ENCODE results near the gene TOGARAM2.
"Not testable (repeated sequence)": the region's sequence is repeated elsewhere in the genome, so short reads cannot be mapped to it uniquely, and the experiment has no call there.

The TOGARAM2 gene

DNA sequence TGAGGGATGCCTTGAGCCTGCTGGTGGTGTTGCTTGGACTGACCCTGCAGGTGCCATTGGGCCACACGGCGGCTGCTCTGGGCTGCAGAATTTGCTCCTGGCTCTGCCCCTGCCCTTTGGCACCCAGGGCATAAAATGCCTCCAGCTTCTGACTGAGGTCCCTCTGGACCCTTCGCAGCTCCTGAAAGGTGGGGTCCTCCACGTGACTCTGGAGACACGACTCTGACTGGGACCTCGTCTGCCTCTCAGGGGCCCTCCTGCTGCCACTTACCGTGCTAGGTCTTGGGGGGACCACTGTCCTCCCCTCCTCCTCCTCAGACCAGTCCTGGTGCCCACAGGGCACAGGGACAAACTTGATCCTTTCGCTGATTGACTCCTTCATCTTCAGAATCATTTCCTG, 91.2 kb downstream of the TOGARAM2 start:
- no peak for DNase-seq (ENCODE audit: low read depth in 1 of 2, low spot score in 1 of 2)

- no peak for DNase-seq (ENCODE audit: low read depth in 1 of 2, low spot score in 1 of 2)
Measured at GRCh38 chr2:29072971-29073725, 92.0 kb downstream of the TOGARAM2 start.

DNA sequence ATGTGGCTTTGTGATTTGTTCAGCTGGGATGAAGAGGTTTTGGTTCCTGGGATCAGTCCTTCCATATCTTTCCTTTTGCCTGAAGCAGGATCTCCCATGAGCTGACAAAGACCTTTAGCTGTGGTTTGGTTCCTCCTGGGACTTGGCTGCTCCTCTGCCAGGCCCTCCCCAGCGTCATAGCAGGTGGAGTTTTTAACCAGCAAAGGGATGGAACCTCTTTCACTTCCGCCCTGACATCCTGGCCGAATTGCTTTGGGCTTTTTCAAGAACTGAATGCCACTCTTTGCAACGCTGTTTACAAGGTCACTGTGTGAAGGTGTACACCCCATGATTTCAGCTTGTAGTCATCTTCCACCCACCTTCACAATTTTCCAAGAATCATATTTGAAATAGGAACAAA, 92.8 kb downstream of the TOGARAM2 start:
- DNase-seq (ENCODE audit: low read depth in 1 of 2, low spot score in 1 of 2) = no peak

GRCh38 chr2:29074411-29074810, 93.3 kb downstream of the TOGARAM2 start, which contains the start of gene PCARE:
Gene PCARE, minus strand, starts transcription at chr2:29074523. Its CDS starts 262 bp downstream, at chr2:29074261.
- DNase-seq (ENCODE audit: low read depth in 1 of 2, low spot score in 1 of 2) = no peak

- no peak for DNase-seq (ENCODE audit: low read depth in 1 of 2, low spot score in 1 of 2)
Measured at GRCh38 chr2:29075894-29076705, 95.0 kb downstream of the TOGARAM2 start.

DNA sequence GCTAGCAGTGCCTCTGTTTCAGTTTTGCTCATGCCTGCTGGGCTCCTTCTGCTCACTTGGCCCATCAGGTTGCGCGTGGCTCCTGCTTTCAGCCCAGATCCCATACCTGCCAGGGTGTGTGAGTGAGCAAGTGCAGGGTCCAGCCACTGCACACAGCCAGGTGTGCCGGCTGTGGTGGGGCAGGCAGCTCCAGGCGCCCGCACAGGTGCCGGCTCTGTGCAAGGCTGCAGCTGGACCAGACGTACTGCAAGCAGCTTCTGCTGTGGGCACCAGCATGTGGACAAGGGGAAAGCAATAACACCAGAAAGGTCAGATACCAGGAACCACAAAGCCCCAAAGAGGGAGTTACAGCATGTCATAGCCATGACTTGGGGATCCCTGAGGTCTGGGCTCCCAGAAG, 98.8 kb downstream of the TOGARAM2 start:
- no peak for DNase-seq (ENCODE audit: low read depth in 1 of 2, low spot score in 1 of 2)

DNA sequence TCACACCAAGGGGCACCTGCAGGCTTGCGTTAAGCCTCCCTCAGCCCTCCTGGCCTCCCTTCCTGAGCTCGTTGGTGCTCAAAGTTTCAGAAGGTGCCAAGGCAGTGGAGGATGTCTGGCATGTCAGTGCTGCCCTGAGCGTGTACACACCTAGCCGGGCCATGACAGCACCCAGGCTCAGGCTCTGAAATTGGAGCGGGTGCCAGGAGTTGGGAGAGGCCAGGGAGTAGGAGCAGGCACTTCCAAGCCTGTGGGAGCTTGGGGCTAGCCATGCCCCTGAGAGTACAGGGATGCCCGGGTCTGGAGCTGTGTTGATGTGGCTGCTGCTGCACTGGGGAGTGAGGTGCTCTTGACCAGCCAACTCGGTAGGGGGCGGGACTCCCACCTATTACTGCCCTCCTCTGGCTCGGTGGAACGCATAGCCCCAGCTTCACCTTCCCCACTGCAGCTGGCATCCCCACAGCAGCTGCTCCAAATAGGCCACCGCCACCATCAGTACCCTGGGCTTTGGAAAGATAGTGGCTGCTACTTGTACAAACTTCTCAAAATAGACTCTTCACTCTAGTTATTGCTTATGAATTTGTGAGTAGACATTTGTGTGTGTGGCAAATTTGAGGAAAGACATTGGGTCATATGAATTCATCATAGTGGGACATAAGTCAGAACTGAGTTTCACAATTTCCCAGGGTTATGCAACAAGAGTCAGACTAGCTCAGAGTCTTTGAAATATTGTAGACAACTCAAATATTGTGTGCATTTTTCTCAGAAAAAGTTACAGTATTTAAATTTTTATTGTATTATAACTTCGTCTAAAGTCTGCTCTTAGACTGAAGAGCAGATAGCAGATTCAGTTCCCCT, 100.0 kb downstream of the TOGARAM2 start:
- no peak for DNase-seq (ENCODE audit: low read depth in 1 of 2, low spot score in 1 of 2)

DNA sequence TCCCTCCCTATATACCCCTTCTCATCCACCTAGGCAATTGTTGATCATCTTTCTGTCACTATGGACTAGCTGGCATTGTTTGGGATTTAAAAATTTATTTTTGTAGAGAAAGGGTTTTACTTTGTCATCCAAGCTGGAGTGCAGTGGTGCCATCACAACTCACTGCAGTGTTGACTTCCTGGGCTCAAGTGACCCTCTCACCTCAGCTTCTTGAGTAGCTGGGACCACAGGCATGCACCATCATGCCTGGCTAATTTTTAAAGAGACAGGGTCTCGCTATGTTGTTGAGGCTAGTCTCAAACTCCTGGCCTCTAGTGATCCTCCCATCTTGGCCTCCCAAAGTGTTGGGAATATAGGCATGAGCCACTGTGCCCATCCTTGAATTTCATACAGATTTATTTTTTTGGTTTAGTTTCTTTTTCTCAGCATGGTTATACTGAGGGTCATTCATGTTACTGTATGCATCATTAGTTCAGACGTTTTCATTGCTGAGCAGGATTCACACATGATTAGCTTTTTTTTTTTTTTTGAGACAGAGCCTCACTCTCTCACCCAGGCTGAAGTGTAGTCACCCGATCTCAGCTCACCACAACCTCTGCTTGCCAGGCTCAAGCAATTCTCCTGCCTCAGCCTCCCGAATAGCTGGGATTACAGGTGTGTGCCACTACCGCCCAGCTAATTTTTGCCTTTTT, 101.9 kb downstream of the TOGARAM2 start:
- no peak for DNase-seq (ENCODE audit: low read depth in 1 of 2, low spot score in 1 of 2)

- no peak for DNase-seq (ENCODE audit: low read depth in 1 of 2, low spot score in 1 of 2)
Measured at GRCh38 chr2:29084554-29084953, 103.5 kb downstream of the TOGARAM2 start.

- DNase-seq (ENCODE audit: low read depth in 1 of 2, low spot score in 1 of 2) = not testable (repeated sequence)
Measured at GRCh38 chr2:29090311-29090710, 109.2 kb downstream of the TOGARAM2 start.

GRCh38 chr2:29096969-29097368, 115.9 kb downstream of the TOGARAM2 start:
- no peak for DNase-seq (ENCODE audit: low read depth in 1 of 2, low spot score in 1 of 2)

DNA sequence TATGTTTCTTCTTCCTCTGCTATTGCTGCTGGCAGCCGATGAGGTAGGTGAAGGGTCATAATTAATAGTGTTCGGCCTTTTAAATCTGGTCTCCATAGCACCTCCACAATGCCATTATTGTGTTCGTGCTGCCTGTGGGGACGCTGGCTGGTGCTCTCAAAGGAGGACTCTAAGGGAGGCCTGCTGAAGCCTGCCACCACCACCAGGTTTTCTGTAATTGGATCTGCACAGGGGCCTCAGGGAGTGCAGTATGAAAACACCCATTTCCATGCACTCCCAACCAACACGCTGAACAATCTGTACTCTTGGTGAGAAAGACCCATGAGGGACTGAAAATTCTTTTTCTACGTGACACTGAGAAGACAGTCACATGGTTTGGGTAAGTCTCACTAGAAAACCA, 116.5 kb downstream of the TOGARAM2 start:
- DNase-seq (ENCODE audit: low read depth in 1 of 2, low spot score in 1 of 2) = no peak

- DNase-seq (ENCODE audit: low read depth in 1 of 2, low spot score in 1 of 2) = no peak
Measured at GRCh38 chr2:29100564-29100963, 119.5 kb downstream of the TOGARAM2 start.

Measured in stimulated activated CD4-positive, alpha-beta T cell treated with anti-CD3 and anti-CD28 coated beads, Interleukin-15, amount 100 ng/mL, for 1 hour (primary cell).